ENCODE measurements around the gene SLC25A25.

Gene SLC25A25

DNA sequence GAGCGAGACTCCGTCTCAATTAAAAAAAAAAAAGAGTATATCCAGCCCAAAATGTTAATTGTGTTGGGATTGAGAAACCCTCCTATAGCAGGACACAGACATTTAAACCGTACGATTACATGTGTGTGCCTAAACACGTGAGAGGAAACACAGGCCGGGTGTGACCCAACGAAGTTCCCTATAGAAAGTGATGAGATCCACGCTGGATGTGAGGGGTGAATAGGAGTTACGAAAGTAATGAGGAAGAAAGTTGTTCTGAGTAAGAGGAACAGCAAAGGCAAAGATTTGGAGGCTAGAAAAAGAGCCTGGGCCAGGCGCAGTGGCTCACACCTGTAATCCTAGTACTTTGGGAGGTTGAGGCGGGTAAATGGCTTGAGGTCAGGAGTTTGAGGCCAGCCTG is 14.5 kb upstream of the SLC25A25 start:
- no peak overlapping the region for H3K9ac ChIP-seq (ENCODE audit: low read length)
- no peaks in the 10 kb centered on the region for H3K79me2 ChIP-seq (ENCODE audit: control insufficient read depth, insufficient read depth, low read length)
- H2BK5ac ChIP-seq (ENCODE audit: low read length): no peak overlapping the region
- H3K27me3 ChIP-seq (ENCODE audit: insufficient read depth, low read length, poor library complexity): no peaks in the 10 kb centered on the region
- no peak overlapping the region for H3K18ac ChIP-seq (ENCODE audit: low read length)
- no peaks in the 10 kb centered on the region for H3K79me1 ChIP-seq (ENCODE audit: low read length)
- H3K27ac ChIP-seq (ENCODE audit: low read depth, low read length): no peak overlapping the region
- no CpG with 5 or more reads among the region's 11 CpGs for WGBS (ENCODE audit: extremely low coverage, insufficient coverage, low lambda C conversion rate)
- H4K8ac ChIP-seq (ENCODE audit: low read depth, low read length): no peak overlapping the region
- H3K56ac ChIP-seq (ENCODE audit: low read length): no peak overlapping the region
- peaks cover 17% of the 10 kb centered on the region for H3K4me1 ChIP-seq (ENCODE audit: control insufficient read depth, low read depth, low read length)
- H3K4me2 ChIP-seq (ENCODE audit: low read length): no peak overlapping the region
- H3K23ac ChIP-seq (ENCODE audit: low read length): no peak overlapping the region
- no peak overlapping the region for H2AK5ac ChIP-seq (ENCODE audit: low read length)
- no peak overlapping the region for H3K4ac ChIP-seq (ENCODE audit: low read depth, low read length)
- no peak for DNase-seq
- H2BK120ac ChIP-seq (ENCODE audit: low read depth, low read length): no peak overlapping the region
- H2BK15ac ChIP-seq (replicated peaks; ENCODE audit: low read depth): no peak overlapping the region
- no peak overlapping the region for H4K5ac ChIP-seq (ENCODE audit: low read length)
- H3K36me3 ChIP-seq (ENCODE audit: control insufficient read depth, insufficient read depth, low read length): no peaks in the 10 kb centered on the region
- H3K4me3 ChIP-seq (ENCODE audit: low read length): no peak overlapping the region

DNA sequence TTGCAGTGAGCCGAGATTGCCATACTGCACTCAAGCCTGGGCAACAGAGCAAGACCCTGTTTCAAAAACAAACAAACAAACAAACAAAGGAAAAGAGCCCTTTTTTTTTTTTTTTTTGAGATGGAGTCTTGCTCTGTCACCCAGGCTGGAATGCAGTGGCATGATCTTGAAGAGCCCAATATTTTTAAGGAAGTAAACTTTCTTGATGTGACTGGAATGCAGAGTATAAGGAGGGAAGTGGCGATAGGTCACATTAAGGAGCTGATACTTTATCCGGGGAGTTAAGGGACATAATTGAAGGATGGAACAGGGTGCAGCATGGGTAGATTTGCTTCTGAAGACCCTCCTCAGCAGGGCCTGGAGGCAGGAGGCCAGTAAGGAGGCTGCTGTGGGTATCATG is 13.9 kb upstream of the SLC25A25 start:
- no peak overlapping the region for H3K27ac ChIP-seq (ENCODE audit: low read depth, low read length)
- no peak for DNase-seq
- no peaks in the 10 kb centered on the region for H3K79me2 ChIP-seq (ENCODE audit: control insufficient read depth, insufficient read depth, low read length)
- no peak overlapping the region for H2AK5ac ChIP-seq (ENCODE audit: low read length)
- H3K4me2 ChIP-seq (ENCODE audit: low read length): no peak overlapping the region
- H4K5ac ChIP-seq (ENCODE audit: low read length): no peak overlapping the region
- no peaks in the 10 kb centered on the region for H3K36me3 ChIP-seq (ENCODE audit: control insufficient read depth, insufficient read depth, low read length)
- no peak overlapping the region for H4K8ac ChIP-seq (ENCODE audit: low read depth, low read length)
- no peak overlapping the region for H3K18ac ChIP-seq (ENCODE audit: low read length)
- no peak overlapping the region for H3K56ac ChIP-seq (ENCODE audit: low read length)
- H3K9ac ChIP-seq (ENCODE audit: low read length): no peak overlapping the region
- no peak overlapping the region for H2BK15ac ChIP-seq (replicated peaks; ENCODE audit: low read depth)
- no peaks in the 10 kb centered on the region for H3K79me1 ChIP-seq (ENCODE audit: low read length)
- no CpG with 5 or more reads among the region's 3 CpGs for WGBS (ENCODE audit: extremely low coverage, insufficient coverage, low lambda C conversion rate)
- no peak overlapping the region for H2BK120ac ChIP-seq (ENCODE audit: low read depth, low read length)
- H3K4me3 ChIP-seq (ENCODE audit: low read length): no peak overlapping the region
- H3K27me3 ChIP-seq (ENCODE audit: insufficient read depth, low read length, poor library complexity): no peaks in the 10 kb centered on the region
- H3K4me1 ChIP-seq (ENCODE audit: control insufficient read depth, low read depth, low read length): peaks cover 17% of the 10 kb centered on the region
- no peak overlapping the region for H2BK5ac ChIP-seq (ENCODE audit: low read length)
- no peak overlapping the region for H3K23ac ChIP-seq (ENCODE audit: low read length)
- H3K4ac ChIP-seq (ENCODE audit: low read depth, low read length): no peak overlapping the region

DNA sequence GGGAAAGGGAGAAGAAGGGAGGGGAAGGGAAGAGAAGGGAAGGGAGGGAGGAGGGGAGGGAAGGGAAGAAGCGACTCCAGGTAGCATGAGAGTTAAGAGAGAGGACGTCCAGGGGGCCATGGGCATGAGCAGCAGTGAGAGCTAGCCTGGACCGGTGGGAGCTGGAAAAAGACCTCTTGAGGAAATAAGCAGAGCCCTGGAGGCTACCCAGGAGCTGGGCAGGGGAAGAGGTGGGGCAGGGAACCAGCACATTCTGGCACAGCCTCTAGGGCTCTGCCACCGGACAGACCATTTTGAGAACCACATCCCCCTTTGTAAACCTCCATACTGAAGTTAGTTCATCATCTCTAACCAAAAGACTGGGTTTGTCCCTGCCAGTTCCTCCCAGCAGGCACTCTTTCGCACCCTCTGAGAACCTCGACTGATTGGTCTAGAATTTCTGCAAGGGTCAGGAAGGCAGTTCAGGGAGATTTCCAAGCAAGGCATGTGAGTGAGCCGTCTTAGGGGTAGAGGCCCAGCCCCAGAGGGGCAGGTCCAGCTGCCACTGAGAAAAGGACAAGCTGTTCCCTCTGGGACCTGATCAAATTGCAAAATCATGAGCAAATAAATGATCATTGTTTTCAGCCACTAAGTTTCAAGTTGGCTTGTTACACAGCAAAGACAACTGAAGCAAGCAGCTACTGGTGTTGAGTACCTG is 12.5 kb upstream of the SLC25A25 start:
- WGBS (ENCODE audit: extremely low coverage, insufficient coverage, low lambda C conversion rate): no CpG with 5 or more reads among the region's 7 CpGs
- Histone ChIP-seq H2BK120ac (ENCODE audit: low read depth, low read length) (peak overlapping the region; percentile 17), H2AK5ac (ENCODE audit: low read length) (no peak overlapping the region)

DNA sequence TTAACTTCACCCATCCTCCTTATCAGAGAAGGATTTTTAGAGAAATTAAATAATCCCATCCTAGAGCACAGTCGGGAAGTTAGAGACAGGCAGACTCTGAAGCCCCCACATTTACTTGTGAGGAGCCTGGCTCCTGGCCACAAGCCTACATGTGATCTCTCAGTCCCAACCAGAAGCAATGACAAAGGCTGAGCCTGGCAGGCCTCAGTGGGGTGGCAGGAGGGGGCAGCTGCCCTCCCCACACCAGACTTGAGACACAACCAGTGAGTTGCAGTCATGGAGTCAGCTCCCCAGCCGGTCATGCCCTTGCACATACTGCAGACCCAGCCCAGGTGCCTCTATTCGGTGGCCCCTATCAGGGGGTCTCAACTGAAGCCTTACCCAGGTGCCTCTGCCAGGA is 11.9 kb upstream of the SLC25A25 start:
- H2AK5ac ChIP-seq (ENCODE audit: low read length): peak overlapping the region; percentile 58
- H3K9ac ChIP-seq (ENCODE audit: low read length): peak overlapping the region; percentile 3
- H2BK5ac ChIP-seq (ENCODE audit: low read length): peak overlapping the region; percentile 67
- WGBS (ENCODE audit: extremely low coverage, insufficient coverage, low lambda C conversion rate): no CpG with 5 or more reads among the region's 3 CpGs
- DNase-seq: no peak
- H3K27ac ChIP-seq (ENCODE audit: low read depth, low read length): peak overlapping the region; percentile 70
- peak overlapping the region; percentile 89 for H3K23ac ChIP-seq (ENCODE audit: low read length)
- peak overlapping the region; percentile 85 for H3K56ac ChIP-seq (ENCODE audit: low read length)
- H4K8ac ChIP-seq (ENCODE audit: low read depth, low read length): no peak overlapping the region
- H4K5ac ChIP-seq (ENCODE audit: low read length): no peak overlapping the region
- no peak overlapping the region for H2BK15ac ChIP-seq (replicated peaks; ENCODE audit: low read depth)
- no peaks in the 10 kb centered on the region for H3K36me3 ChIP-seq (ENCODE audit: control insufficient read depth, insufficient read depth, low read length)
- H3K4me1 ChIP-seq (ENCODE audit: control insufficient read depth, low read depth, low read length): peaks cover 17% of the 10 kb centered on the region
- H3K79me2 ChIP-seq (ENCODE audit: control insufficient read depth, insufficient read depth, low read length): no peaks in the 10 kb centered on the region
- peak overlapping the region; percentile 26 for H3K4ac ChIP-seq (ENCODE audit: low read depth, low read length)
- H3K27me3 ChIP-seq (ENCODE audit: insufficient read depth, low read length, poor library complexity): no peaks in the 10 kb centered on the region
- H3K79me1 ChIP-seq (ENCODE audit: low read length): no peaks in the 10 kb centered on the region
- no peak overlapping the region for H3K4me3 ChIP-seq (ENCODE audit: low read length)
- H2BK120ac ChIP-seq (ENCODE audit: low read depth, low read length): peak overlapping the region; percentile 17
- H3K4me2 ChIP-seq (ENCODE audit: low read length): no peak overlapping the region
- H3K18ac ChIP-seq (ENCODE audit: low read length): peak overlapping the region; percentile 21

More for the DNA sequence above, 12.5 kb upstream of the SLC25A25 start:
- no peak overlapping the region for H3K4me3 ChIP-seq (ENCODE audit: low read length)
- no peak overlapping the region for H3K4ac ChIP-seq (ENCODE audit: low read depth, low read length)
- no peaks in the 10 kb centered on the region for H3K79me1 ChIP-seq (ENCODE audit: low read length)
- no peak overlapping the region for H3K4me2 ChIP-seq (ENCODE audit: low read length)
- peak overlapping the region; percentile 85 for H3K56ac ChIP-seq (ENCODE audit: low read length)
- H3K9ac ChIP-seq (ENCODE audit: low read length): peak overlapping the region; percentile 49
- peak overlapping the region; percentile 70 for H3K27ac ChIP-seq (ENCODE audit: low read depth, low read length)
- H4K5ac ChIP-seq (ENCODE audit: low read length): no peak overlapping the region
- H3K27me3 ChIP-seq (ENCODE audit: insufficient read depth, low read length, poor library complexity): no peaks in the 10 kb centered on the region
- H3K4me1 ChIP-seq (ENCODE audit: control insufficient read depth, low read depth, low read length): peaks cover 17% of the 10 kb centered on the region
- no peak overlapping the region for H2BK15ac ChIP-seq (replicated peaks; ENCODE audit: low read depth)
- peak overlapping the region; percentile 42 for H4K8ac ChIP-seq (ENCODE audit: low read depth, low read length)
- peak overlapping the region; percentile 21 for H3K18ac ChIP-seq (ENCODE audit: low read length)
- peak; percentile 57 for DNase-seq
- H3K79me2 ChIP-seq (ENCODE audit: control insufficient read depth, insufficient read depth, low read length): no peaks in the 10 kb centered on the region
- no peaks in the 10 kb centered on the region for H3K36me3 ChIP-seq (ENCODE audit: control insufficient read depth, insufficient read depth, low read length)
- H3K23ac ChIP-seq (ENCODE audit: low read length): no peak overlapping the region
- H2BK5ac ChIP-seq (ENCODE audit: low read length): peak overlapping the region; percentile 67

DNA sequence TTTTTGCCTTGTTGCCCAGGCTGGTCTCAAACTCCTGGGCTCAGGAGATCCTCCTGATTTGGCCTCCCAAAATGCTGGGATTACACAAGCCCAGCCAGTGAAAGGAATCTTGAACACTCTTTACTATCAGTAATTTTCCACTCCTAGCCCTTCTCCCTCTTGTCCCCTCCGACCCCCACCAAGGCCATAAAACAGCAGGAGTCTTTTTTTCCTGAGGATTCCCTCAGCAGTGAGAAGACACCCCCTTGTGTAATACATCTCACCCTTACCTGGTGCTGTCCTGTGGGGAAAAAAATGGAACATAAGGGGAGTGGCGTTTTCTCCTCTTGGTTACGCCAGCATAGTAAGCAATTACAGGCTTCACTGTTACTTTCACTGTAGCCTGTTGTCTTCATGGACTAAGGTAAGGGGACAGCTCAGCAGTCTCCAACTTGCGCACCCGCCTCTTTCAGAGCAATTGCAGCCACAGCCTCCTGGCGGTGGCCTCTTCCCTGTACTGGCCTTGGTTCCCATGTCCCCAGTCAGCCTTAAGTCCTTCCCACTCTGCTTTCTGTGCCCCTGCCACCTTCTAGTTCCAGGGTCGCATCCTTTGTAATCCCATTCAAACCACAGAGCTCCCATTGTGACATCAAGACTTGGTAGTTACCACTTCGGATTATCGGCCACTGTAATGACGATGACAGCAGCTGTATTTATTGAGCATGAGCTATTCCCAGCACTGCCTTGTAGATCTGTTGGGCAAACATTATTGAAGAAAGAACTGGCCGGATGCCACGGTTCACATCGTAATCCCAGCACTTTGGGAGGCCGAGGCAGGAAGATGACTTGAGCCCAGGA is 10.9 kb upstream of the SLC25A25 start:
- peaks cover 17% of the 10 kb centered on the region for H3K4me1 ChIP-seq (ENCODE audit: control insufficient read depth, low read depth, low read length)
- H3K79me1 ChIP-seq (ENCODE audit: low read length): no peaks in the 10 kb centered on the region
- peak; percentile 67 for DNase-seq
- no peak overlapping the region for H2BK15ac ChIP-seq (replicated peaks; ENCODE audit: low read depth)
- no peaks in the 10 kb centered on the region for H3K79me2 ChIP-seq (ENCODE audit: control insufficient read depth, insufficient read depth, low read length)
- H3K9ac ChIP-seq (ENCODE audit: low read length): peak overlapping the region; percentile 1
- no peaks in the 10 kb centered on the region for H3K36me3 ChIP-seq (ENCODE audit: control insufficient read depth, insufficient read depth, low read length)
- no peak overlapping the region for H3K23ac ChIP-seq (ENCODE audit: low read length)
- H3K4me2 ChIP-seq (ENCODE audit: low read length): no peak overlapping the region
- no peak overlapping the region for H4K5ac ChIP-seq (ENCODE audit: low read length)
- H3K56ac ChIP-seq (ENCODE audit: low read length): peak overlapping the region; percentile 1
- no peak overlapping the region for H4K8ac ChIP-seq (ENCODE audit: low read depth, low read length)
- WGBS (ENCODE audit: extremely low coverage, insufficient coverage, low lambda C conversion rate): no CpG with 5 or more reads among the region's 14 CpGs
- no peaks in the 10 kb centered on the region for H3K27me3 ChIP-seq (ENCODE audit: insufficient read depth, low read length, poor library complexity)
- H3K27ac ChIP-seq (ENCODE audit: low read depth, low read length): peak overlapping the region; percentile 28
- no peak overlapping the region for H3K18ac ChIP-seq (ENCODE audit: low read length)
- no peak overlapping the region for H3K4me3 ChIP-seq (ENCODE audit: low read length)
- H2BK120ac ChIP-seq (ENCODE audit: low read depth, low read length): no peak overlapping the region
- no peak overlapping the region for H2BK5ac ChIP-seq (ENCODE audit: low read length)
- no peak overlapping the region for H2AK5ac ChIP-seq (ENCODE audit: low read length)
- no peak overlapping the region for H3K4ac ChIP-seq (ENCODE audit: low read depth, low read length)
